Posterior vena cava (tissue), 2 donors: ENCODE data around the gene VSIG10L2. TPM values are rescaled to one million over a fixed set of nuclear protein-coding genes. Genes with fewer than 3 reads are reported as not detected.

Experiments used
- DNase-seq: peaks from one replicate; pipeline ENCODE4 v3.0.0-alpha.2; 2020; ENCODE audit warnings: low spot score
- intact Hi-C, 2 donors: fragments of 100-400 bp; cut with DNase I; formaldehyde crosslinking; loops; one replicate each; pipeline versions ENCODE4 v1.14.1 to v1.14.2; 2022 to 2023
- total RNA-seq, 2 donors: library from RNA; stranded (reverse); fragmentation: NEBNext Ultra II Directional; extraction: Animal tissue kit (Norgen Biotek cat#: 25700); gene quantifications; one replicate each; pipeline ENCODE4 v1.2.1, GENCODE V29; 2021
- donor health status: DM: yes; HTN: yes; CAD: no.
- donor health status: DM: yes; HTN: yes; CAD: no.

The VSIG10L2 gene
- total RNA-seq, 2 donors from 2014 or later, result 0.14 TPM; not detected in 1

- DNase-seq, result no peak
- intact Hi-C loops, result no loop called here
These were observed 9.2 kb downstream of the VSIG10L2 start for GRCh38 chr11:125954945-125955640.

GRCh38 chr11:125955856-125956255 lies 10.0 kb downstream of the VSIG10L2 start:
- DNase-seq, result no peak

GRCh38 chr11:125956391-125957134 lies 10.7 kb downstream of the VSIG10L2 start:
- DNase-seq, result peak; percentile 88
- intact Hi-C loops, result no loop called here

More at GRCh38 chr11:125955856-125956255, 10.0 kb downstream of the VSIG10L2 start:
- intact Hi-C loops, result no loop called here

GRCh38 chr11:125957618-125958332 lies 11.9 kb downstream of the VSIG10L2 start:
- intact Hi-C loops, result no loop called here
- DNase-seq, result peak; percentile 77

GRCh38 chr11:125958872-125959400 lies 13.1 kb downstream of the VSIG10L2 start:
- DNase-seq, result no peak
- intact Hi-C loops, result no loop called here

- intact Hi-C loops, result no loop called here
- DNase-seq, result no peak
These were observed 13.7 kb downstream of the VSIG10L2 start for GRCh38 chr11:125959511-125959910.

GRCh38 chr11:125959931-125960330 lies 14.1 kb downstream of the VSIG10L2 start:
- DNase-seq, result no peak
- intact Hi-C loops, result no loop called here

- DNase-seq, result no peak
- intact Hi-C loops, result no loop called here
These were observed 14.9 kb downstream of the VSIG10L2 start for GRCh38 chr11:125960771-125961170.

- intact Hi-C loops, result no loop called here
- DNase-seq, result no peak
These were observed 21.7 kb downstream of the VSIG10L2 start for GRCh38 chr11:125967515-125967914.

GRCh38 chr11:125968354-125968753 lies 22.5 kb downstream of the VSIG10L2 start:
- intact Hi-C loops, result no loop called here
- no peak for DNase-seq

- intact Hi-C loops, result no loop called here
These were observed 25.8 kb downstream of the VSIG10L2 start for GRCh38 chr11:125971618-125972017.

GRCh38 chr11:125974284-125974683 lies 28.4 kb downstream of the VSIG10L2 start:
- intact Hi-C loops, result no loop called here
- no peak for DNase-seq

More at GRCh38 chr11:125971618-125972017, 25.8 kb downstream of the VSIG10L2 start:
- DNase-seq, result no peak

- intact Hi-C loops, result no loop called here
- DNase-seq, result no peak
These were observed 29.8 kb downstream of the VSIG10L2 start for GRCh38 chr11:125975634-125976033.

GRCh38 chr11:125976156-125976555 lies 30.3 kb downstream of the VSIG10L2 start:
- intact Hi-C loops, result no loop called here
- no peak for DNase-seq

- no peak for DNase-seq
- intact Hi-C loops, result no loop called here
These were observed 31.5 kb downstream of the VSIG10L2 start for GRCh38 chr11:125977333-125977732.

- intact Hi-C loops, result no loop called here
- DNase-seq, result no peak
These were observed 32.4 kb downstream of the VSIG10L2 start for GRCh38 chr11:125978181-125978716.

- intact Hi-C loops, result no loop called here
These were observed 33.0 kb downstream of the VSIG10L2 start for GRCh38 chr11:125978778-125979407.

GRCh38 chr11:125979511-125979910 lies 33.7 kb downstream of the VSIG10L2 start:
- no peak for DNase-seq
- intact Hi-C loops, result no loop called here

More at GRCh38 chr11:125978778-125979407, 33.0 kb downstream of the VSIG10L2 start:
- DNase-seq, result no peak

GRCh38 chr11:125980436-125980835 lies 34.6 kb downstream of the VSIG10L2 start:
- no peak for DNase-seq
- intact Hi-C loops, result no loop called here
